ENCODE data around the gene NISCH. TPM values are rescaled to one million over a fixed set of nuclear protein-coding genes. Genes with fewer than 3 reads are reported as not detected.
"Not testable (repeated sequence)": the region's sequence is repeated elsewhere in the genome, so short reads cannot be mapped to it uniquely, and the experiment has no call there.

Gene NISCH
- total RNA-seq, 2 donors from 2014 or later = 95.9 to 124 TPM

DNA sequence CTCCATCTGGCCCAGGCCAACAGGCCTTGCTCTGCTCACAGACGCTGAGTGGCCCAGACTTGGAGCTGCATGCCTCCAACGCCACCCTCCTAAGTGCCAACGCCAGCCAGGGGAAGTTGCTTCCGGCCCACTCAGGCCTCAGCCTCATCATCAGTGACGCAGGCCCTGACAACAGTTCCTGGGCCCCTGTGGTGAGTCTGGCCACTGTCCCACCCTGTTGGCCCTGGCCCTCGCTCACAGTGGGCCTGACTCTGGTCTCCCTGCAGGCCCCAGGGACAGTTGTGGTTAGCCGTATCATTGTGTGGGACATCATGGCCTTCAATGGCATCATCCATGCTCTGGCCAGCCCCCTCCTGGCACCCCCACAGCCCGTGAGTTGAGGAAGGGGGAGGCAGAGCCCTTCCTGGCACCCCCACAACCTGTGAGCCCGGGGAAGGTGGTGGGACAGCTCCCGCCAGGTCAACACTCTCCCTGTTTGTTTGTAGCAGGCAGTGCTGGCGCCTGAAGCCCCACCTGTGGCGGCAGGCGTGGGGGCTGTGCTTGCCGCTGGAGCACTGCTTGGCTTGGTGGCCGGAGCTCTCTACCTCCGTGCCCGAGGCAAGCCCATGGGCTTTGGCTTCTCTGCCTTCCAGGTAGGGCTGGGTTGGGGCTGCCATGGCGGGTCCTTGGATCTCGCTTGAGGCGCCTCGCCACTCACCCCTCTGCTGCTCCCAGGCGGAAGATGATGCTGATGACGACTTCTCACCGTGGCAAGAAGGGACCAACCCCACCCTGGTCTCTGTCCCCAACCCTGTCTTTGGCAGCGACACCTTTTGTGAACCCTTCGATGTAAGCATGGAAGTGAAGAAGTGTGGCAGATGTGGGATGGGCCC is 68.2 kb downstream of the NISCH start:
- no peak for ATAC-seq (ENCODE audit: insufficient number of reproducible peaks, low FRiP score, low read depth)
- H3K4me3 ChIP-seq = no peak overlapping the region
- no peaks in the 10 kb centered on the region for H3K9me3 ChIP-seq
- H3K27me3 ChIP-seq (replicated peaks; ENCODE audit: insufficient read depth) = no peaks in the 10 kb centered on the region
- peaks cover 7% of the 10 kb centered on the region for H3K36me3 ChIP-seq
- DNase-seq (ENCODE audit: low spot score) = no peak
- TF ChIP-seq, protein P1, sequence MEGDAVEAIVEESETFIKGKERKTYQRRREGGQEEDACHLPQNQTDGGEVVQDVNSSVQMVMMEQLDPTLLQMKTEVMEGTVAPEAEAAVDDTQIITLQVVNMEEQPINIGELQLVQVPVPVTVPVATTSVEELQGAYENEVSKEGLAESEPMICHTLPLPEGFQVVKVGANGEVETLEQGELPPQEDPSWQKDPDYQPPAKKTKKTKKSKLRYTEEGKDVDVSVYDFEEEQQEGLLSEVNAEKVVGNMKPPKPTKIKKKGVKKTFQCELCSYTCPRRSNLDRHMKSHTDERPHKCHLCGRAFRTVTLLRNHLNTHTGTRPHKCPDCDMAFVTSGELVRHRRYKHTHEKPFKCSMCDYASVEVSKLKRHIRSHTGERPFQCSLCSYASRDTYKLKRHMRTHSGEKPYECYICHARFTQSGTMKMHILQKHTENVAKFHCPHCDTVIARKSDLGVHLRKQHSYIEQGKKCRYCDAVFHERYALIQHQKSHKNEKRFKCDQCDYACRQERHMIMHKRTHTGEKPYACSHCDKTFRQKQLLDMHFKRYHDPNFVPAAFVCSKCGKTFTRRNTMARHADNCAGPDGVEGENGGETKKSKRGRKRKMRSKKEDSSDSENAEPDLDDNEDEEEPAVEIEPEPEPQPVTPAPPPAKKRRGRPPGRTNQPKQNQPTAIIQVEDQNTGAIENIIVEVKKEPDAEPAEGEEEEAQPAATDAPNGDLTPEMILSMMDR (IDR thresholded peaks at IDR 0.05) = no peak
- H3K27ac ChIP-seq = no peak overlapping the region
- peaks cover 5 to 14% of the 10 kb centered on the region in 2 donors for H3K4me1 ChIP-seq (ENCODE audit: control insufficient read depth in 1 of 2, low read depth in 2 of 2)

DNA sequence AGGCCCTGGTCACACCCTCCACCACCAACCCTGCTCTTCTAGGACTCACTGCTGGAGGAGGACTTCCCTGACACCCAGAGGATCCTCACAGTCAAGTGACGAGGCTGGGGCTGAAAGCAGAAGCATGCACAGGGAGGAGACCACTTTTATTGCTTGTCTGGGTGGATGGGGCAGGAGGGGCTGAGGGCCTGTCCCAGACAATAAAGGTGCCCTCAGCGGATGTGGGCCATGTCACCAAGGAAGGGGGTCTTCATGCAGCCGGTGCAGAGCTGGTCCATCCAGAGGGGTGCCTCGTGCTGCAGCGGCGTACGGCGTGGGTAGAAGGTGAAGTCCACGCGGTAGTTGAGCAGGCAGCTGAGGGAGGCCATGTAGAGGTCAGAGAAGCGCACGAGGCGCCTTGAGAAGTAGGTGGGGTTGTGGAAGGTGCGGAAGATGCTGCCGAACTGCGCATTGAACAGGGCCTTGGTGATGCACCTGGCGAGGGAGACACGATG is 68.9 kb downstream of the NISCH start:
- H3K36me3 ChIP-seq = peaks cover 7% of the 10 kb centered on the region
- no peak for DNase-seq (ENCODE audit: low spot score)

DNA sequence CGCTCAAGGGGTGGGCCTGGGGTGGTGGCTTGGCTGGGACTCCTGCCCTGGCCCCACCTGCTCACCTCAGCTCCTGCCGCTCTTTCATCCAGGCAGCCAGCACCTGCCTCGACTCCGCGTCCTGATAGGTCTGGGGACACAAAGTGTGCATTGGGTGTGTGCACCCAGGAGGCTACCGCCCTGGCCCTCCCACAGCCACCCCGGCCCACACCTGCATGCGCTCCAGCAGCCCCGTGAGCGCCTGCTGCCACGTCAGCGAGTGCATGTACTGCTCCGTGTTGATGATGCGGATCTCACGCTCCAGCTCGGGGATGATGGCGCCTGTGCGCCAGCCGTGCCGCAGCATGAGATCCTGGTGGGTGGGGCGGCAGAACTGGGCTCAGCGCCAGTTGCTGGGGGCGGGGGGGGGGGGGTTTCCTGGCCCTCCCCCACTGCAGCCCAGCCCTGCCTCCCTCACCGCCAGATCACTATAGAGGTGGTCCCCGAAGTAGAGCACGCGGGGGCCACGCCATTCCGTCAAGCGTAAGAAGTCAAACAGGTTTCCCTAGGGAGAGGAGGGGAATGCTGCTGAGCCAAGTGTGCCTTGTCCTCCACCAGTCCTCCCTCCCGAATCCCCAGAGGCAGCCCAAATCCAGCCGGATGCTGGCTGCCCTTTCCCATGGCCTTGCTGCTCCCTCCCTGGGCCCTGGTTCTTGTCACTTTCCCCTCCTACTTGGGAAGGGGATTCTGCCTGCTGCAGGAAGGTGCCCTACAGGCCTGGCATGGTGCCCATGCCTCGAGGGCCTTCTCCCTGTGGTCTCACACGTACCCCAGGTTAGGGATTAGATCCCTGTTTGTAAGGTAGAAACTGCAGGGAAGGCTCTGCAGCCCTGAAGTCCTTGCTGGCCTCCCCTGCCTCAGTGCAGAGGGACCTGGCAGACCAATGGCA is 69.6 kb downstream of the NISCH start:
- Histone ChIP-seq H3K4me1 (ENCODE audit: control insufficient read depth in 1 of 2, low read depth in 2 of 2) (peaks cover 9 to 23% of the 10 kb centered on the region in 2 donors), H3K36me3 (peaks cover 7% of the 10 kb centered on the region), H3K9me3 (no peaks in the 10 kb centered on the region), H3K27me3 (replicated peaks; ENCODE audit: insufficient read depth) (no peaks in the 10 kb centered on the region), H3K27ac (peak overlapping the region; percentile 25 to 65), H3K4me3 (peak overlapping the region; percentile 39)
- TF ChIP-seq, protein P1 (IDR thresholded peaks at IDR 0.05) = no peak
- DNase-seq (ENCODE audit: low spot score) (no peak), ATAC-seq (ENCODE audit: insufficient number of reproducible peaks, low FRiP score, low read depth) (no peak)

More for the DNA sequence above, 68.9 kb downstream of the NISCH start:
- peaks cover 5 to 16% of the 10 kb centered on the region in 2 donors for H3K4me1 ChIP-seq (ENCODE audit: control insufficient read depth in 1 of 2, low read depth in 2 of 2)
- no peaks in the 10 kb centered on the region for H3K27me3 ChIP-seq (replicated peaks; ENCODE audit: insufficient read depth)
- no peak for ATAC-seq (ENCODE audit: insufficient number of reproducible peaks, low FRiP score, low read depth)
- TF ChIP-seq, protein P1 (IDR thresholded peaks at IDR 0.05) = no peak
- peak overlapping the region in 1 of 2 donors; percentile 65 for H3K27ac ChIP-seq
- no peak overlapping the region for H3K4me3 ChIP-seq
- no peaks in the 10 kb centered on the region for H3K9me3 ChIP-seq

DNA sequence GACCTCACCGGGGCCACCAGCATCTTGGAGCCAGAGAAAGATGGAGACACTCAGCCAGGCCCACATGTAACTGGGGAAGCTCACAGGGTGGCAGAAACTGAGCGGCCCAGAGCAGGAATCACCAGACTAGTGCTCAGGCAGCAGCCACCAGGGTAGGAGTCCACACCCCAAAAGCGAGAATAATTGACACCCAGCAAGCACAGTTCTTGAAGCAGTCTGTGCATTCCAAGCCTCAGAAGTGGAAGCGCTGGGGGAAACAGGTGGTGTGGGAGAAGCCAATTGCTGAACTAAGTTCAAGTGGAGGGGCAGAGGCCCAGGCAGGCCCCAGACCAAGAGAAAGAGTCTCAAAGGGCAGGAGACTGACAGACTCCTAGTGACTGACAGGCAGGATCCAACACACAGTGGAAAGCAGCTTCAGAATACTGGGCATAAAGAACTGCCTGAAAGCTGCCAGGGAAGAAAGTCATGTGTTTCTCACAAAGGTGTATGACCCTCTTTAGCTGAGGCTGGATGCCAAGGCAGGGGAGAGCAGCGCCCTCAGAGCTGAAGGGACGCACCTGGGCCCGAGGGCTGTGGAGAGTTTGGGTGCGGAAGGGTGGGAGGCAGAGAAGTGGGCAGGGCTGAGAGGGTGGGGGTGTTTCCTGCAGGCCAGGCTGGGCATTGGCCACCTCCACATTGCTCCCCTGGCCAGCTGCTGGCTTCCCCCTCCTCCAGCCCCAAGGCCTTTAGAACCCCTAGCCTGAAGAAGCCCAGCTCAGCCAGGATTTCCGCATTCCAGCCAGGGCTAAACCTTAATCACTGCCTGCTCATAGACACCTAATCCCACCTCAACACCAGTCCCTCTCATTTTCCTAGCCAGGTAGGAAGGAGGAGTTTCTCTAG is 70.5 kb downstream of the NISCH start:
- Histone ChIP-seq H3K4me3 (no peak overlapping the region), H3K27me3 (replicated peaks; ENCODE audit: insufficient read depth) (no peaks in the 10 kb centered on the region), H3K27ac (peak overlapping the region; percentile 25 to 65), H3K36me3 (peaks cover 7% of the 10 kb centered on the region), H3K4me1 (ENCODE audit: control insufficient read depth in 1 of 2, low read depth in 2 of 2) (peaks cover 10 to 33% of the 10 kb centered on the region in 2 donors), H3K9me3 (no peaks in the 10 kb centered on the region)
- TF ChIP-seq, protein P1 (IDR thresholded peaks at IDR 0.05) = no peak
- DNase-seq (ENCODE audit: low spot score) (no peak), ATAC-seq (ENCODE audit: insufficient number of reproducible peaks, low FRiP score, low read depth) (no peak)

DNA sequence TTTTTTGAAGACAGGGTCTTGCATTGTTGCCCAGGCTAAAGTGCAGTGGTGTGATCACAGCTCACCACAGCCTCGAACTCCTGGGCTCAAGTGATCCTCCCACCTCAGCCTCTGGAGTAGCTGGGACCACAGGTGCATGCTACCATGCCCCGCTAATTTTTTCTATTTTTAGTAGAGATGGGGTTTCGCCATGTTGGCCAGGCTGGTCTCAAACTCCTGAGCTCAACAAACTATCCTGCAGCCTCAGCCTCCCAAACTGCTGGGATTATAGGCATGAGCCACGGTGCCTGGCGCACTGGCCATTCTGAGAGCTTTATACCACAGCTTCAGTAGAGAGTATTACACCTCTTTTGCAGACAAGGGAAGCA is 71.3 kb downstream of the NISCH start:
- not testable (repeated sequence) for H3K9me3 ChIP-seq; H3K27me3 ChIP-seq (replicated peaks; ENCODE audit: insufficient read depth); ATAC-seq (ENCODE audit: insufficient number of reproducible peaks, low FRiP score, low read depth); H3K4me3 ChIP-seq; DNase-seq (ENCODE audit: low spot score); H3K36me3 ChIP-seq; H3K27ac ChIP-seq
- peaks cover 10 to 37% of the 10 kb centered on the region in 2 donors for H3K4me1 ChIP-seq (ENCODE audit: control insufficient read depth in 1 of 2, low read depth in 2 of 2)
